HG02981 (cell line): ENCODE measurements around the gene NUDT4B.
"Not testable (repeated sequence)": the region's sequence is repeated elsewhere in the genome, so short reads cannot be mapped to it uniquely, and the experiment has no call there.

Source experiments
- ATAC-seq: cut with Tn5 transposase; IDR thresholded peaks from one replicate; pipeline ENCODE4 v1.9.1; 2021; ENCODE audit warnings: mild to moderate bottlenecking, moderate library complexity; ENCODE audit not compliant: unreplicated experiment

The NUDT4B gene

DNA sequence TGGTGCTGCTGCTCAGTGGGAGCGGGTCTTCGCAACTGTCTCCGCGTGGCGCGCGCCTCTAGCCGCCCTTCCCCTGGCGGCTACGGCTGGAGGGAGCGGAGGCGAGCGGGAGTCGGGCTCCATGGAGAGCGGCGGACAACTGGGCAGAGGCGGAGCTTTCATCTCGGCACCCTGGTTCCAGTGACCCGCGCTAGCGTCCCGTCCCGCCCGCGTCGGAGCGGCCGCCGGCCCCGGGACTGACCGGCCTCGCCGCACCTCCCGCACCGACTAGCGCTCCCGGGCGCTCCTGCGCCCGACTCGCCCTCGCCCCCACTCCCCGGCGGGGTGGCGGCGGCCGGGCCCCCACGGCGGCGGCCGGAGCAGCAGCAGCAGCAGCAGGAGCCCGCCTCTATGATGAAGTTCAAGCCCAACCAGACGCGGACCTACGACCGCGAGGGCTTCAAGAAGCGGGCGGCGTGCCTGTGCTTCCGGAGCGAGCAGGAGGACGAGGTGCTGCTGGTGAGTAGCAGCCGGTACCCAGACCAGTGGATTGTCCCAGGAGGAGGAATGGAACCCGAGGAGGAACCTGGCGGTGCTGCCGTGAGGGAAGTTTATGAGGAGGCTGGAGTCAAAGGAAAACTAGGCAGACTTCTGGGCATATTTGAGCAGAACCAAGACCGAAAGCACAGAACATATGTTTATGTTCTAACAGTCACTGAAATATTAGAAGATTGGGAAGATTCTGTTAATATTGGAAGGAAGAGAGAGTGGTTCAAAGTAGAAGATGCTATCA lies at the start of gene NUDT4B:
Gene NUDT4B (plus strand): TSS at position 212 of the 772 bp plus-strand sequence. CDS start 179 bp downstream, at position 391.
- peak; percentile 27 for ATAC-seq

DNA sequence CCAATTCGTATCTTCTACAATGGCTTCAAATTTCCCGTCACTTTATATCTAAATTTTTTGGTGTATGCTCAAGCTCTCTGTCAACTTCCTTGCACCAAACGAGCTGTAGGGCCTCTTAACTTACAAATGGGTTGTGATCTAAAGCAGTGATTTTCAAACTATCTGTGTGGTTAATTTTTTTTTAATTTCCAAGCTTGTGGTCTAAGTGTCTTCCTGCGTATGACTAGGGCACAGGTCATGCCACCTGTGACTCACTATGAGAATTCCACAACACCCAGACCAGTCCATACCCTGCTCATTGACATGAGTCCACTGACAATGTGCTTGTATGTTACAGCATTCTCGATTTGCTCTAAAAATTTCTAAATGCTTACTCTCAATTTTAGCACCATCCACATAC lies 49.2 kb upstream of the NUDT4B start:
- ATAC-seq: not testable (repeated sequence)

DNA sequence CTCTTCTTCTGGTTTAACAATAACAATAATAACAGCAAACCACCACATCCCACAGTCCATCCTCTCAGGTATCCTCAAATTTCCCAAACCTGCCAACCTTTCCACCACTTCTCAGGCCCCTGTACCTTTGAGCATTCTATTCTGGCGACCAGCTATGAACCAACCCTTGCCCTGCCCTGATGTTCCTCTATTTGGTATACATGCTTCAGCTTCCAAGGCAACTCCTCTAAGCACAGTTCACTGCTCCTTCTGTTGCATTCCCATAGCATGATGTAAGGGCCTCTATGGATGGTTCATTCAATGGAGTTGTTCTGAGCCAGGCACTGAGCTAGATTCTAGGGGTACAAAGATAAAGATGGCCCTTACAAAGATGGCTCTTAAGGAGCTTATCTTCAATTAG lies 46.3 kb upstream of the NUDT4B start:
- not testable (repeated sequence) for ATAC-seq

DNA sequence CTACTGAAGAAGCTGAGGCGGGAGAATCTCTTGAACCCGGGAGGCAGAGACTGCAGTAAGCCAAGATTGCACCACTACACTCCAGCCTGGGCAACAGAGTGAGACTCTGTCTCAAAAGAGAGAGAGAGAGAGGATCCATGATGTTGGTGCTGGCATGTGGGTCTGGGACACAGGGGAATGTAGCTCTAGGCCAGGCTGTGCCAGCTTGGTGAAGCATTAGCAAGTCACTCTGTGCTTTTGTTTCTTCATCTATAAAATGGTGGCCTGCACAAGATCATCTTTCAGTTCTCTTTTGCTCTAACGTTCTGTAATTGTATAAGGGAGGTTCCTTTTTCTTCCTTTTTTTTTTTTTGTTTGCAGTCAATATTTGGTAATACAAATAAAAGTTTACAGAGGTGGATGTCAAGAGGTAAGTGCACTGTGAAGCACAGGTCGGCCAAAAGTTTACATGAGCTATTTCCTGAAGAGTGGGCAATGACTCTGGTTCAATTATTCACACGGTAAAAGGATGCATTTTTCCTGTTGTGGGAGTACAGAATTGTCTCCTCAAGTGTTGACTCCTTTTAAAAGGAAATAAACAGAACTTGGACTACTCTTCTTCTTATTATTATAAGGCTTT lies 44.5 kb upstream of the NUDT4B start:
- ATAC-seq: not testable (repeated sequence)

DNA sequence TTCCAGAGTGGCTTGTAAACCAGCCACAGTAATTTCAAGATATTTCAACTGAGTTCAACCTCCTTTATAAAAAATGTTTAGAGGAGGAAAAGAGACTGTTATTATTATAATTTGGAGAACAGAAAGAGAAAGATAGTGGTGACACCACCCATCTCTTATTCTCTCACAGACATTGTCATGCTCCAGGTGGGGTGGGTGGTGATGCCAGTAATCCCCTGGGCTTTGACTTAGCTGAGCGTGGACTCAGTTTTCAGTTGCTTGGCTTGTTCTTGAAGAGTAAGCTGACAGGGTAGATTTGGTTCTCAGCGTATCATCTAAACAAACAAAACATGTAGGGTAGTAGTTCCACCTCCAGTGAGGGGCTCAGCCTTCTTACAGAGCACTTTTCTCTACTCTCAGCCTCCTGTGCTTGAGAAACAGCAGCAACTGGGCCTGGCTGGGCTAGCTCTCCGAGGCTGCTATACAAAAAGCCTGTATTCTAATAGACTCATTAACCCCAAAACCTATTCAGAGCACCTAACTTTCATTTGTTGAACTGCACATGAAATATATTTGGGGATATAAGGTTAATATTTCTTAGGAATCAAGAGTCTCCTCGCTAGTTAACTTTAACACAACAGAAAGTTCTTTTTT lies 43.1 kb upstream of the NUDT4B start:
- not testable (repeated sequence) for ATAC-seq

DNA sequence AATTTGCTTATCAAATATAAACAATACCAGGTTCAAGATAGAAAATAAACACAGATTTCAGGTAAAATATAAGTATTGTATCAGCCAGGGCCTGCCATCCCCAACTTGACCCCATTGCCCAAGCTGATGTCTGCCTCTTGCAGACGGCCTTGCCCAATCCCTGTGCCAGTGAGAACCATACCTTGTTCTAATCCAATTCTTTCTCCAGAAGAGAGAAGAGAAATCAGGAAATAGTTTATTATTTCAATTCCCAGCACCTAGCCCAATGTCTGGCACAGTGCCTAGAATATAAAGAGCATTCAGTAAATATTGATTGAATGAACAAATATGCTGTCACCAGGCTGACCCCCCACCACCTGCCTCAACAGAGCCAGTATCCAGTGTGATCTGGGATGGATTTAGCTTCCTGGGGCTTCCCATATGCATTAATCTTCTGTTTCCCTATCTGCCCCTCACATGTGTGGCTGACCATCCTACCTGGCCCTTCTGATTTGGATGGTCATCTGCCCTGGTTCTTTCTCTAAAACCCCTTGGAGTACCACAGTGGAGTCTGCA lies 39.7 kb upstream of the NUDT4B start:
- not testable (repeated sequence) for ATAC-seq

DNA sequence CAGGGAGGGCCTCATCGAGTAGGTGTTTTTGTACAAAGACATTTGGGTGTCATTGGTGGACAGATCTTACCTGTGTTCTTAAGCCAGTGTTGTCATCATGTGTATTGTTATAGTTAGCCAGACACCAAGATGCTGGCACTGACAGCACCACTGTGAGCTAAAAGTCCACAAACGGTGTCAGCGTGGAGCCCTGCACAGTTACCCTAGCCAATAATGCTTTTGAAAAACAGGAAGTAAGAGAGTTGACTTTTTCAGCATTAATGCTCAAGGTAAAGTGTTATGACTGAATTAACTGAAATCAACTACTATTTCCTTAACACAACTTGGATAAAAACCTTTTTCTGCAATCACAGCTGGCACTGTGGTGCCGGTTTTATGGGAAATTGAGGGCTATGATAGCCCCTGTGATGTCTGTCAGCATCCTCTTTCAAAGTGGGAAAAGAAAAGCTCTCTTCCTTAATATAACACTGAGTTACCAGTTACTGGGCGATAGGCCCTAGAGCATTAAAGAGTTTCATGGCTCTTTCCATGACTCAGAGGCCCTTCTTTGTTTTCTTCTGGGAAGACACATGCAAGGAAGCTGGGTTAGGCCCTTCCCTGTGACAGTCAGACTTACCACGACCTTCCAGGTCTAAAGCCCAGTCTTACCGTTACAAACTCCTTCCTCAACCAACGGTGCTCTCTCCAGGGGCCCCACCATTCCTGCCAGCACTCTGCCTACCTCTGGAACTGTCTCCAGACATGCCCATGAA lies 37.6 kb upstream of the NUDT4B start:
- not testable (repeated sequence) for ATAC-seq

DNA sequence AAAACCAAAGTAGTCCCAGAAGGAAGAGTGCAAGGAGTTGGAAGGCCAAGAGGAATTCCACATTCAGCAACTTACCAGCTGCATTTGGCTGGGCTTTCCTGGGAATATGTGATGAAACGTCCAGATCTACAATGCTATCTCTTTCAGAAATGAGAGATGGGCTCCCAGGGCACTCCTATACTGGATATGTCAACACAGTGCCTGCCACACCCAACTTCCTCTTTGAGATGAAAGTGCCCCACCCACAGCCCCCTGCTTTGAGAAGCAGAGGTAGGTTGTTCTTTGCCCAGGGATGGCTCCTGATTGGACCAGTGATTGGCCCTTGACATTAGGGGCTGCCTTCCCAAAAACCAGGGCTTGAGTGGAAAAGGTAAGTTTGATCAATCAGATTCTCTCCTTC lies 36.2 kb upstream of the NUDT4B start:
- ATAC-seq: not testable (repeated sequence)

DNA sequence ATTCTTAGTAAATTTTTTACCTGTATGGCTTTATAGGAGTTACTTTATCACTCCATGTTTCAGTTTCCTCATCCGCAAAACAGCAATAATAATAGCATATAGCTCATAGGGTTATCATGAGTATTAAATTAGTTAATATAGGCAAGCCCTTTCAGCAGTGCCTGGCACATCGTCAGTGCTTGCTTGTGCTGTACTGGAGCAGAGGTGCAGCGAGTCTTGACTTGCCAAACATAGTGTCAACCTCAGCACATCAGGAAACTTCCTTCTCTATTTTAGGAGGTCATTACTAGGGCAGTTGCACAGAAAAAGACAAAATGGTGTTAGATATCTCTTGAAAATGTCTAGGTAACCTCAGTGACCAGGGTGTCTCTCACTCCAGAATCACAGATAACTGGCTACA lies 33.1 kb upstream of the NUDT4B start:
- not testable (repeated sequence) for ATAC-seq

DNA sequence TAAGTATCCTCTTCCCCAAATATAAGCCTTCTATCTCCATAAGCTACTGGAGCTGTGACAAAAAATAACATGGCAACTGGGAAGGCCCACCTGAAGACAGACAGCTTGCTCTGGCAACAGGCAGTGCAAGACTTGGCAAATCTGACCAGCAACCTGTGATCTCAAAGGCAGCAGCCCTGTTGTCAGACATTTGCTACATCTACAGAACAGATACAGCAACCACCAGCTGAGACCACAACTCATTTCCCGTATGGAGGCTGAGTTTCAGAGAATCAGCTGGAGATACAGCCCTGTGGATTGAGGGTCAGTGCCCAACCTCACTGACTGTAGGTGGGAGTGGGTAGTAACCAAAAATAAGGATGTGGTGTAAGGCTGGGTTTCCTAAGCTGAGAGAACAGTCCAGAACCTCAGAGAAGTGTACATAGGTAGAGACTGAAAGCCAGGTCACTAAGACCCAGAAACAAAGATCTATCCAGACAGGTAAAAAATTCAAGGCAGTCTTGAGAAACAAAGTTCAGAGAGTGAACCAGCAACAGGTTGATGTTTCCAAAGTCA lies 31.5 kb upstream of the NUDT4B start:
- not testable (repeated sequence) for ATAC-seq

DNA sequence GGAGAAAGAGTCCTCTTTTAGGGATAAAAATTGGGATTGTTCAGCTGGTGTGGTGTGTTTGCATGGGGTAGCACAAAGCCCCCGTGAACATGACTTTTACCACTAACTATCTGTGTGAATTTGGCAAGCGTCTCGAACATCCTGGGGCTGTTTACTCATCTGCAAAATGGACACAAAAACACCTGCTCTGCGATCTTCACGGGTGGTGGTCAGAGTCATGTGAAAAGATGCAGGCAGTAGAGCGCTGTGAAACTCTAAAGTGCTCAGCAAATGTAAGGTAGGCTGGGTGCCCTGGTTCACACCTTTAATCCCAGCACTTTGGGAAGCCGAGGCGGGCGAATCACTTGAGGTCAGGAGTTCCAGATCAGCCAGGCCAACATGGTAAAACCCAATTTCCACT lies 27.7 kb upstream of the NUDT4B start:
- not testable (repeated sequence) for ATAC-seq

DNA sequence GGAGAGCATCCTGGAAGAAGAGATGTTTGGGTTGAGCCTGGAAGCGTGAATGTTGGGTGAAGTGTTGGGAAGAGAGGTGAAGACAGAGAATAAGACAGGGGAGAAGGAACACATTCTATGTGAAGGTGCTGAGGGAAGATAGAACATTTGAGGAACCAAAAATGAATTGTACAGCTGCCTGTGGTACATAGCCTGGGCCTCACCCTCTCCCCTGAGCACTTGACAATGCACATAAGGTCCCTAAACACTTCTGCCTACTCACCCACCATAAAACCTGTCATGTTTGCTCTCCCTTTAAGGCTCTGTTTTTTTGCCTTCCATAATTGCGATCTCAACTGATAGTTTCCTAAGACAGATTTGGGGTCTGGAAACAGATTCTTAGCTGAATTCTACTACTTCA lies 25.8 kb upstream of the NUDT4B start:
- not testable (repeated sequence) for ATAC-seq

DNA sequence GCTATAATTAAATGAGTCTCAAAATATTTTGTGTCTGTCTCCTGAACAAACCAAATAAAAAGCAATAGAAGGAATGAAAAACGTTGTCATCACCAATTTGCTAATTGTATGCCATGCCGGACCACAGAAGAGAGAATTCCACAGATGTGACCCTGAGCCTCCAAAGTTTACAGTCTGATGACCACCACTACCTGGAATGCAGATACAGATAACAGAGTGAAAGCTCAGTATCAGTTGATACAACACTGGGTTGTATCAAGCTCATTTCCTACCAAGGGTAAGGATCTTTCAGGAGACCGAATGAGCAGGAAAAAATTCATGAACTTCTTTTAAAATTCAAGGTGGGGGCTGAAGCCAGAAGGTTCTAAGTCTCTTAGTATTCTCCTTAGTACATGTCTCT lies 25.1 kb upstream of the NUDT4B start:
- ATAC-seq: not testable (repeated sequence)

DNA sequence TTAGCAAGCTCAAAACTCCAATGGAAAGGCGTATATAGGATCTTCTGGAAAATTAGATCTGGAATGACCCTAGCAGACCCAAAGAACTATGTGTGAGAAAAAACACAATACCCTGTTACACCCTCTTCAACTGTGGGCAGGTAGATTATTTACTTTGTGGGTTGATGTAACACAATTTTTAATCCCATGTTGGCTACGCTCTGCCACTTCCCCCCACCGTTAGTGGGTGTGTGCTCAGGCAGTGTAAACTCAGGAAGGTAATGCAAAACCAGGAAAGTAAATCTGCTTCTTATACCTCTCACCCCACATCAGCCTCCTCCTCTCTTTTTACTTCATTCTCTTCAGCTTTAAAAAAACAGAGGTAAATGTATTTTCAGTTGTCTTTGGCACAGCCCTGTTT lies 23.7 kb upstream of the NUDT4B start:
- ATAC-seq: not testable (repeated sequence)

DNA sequence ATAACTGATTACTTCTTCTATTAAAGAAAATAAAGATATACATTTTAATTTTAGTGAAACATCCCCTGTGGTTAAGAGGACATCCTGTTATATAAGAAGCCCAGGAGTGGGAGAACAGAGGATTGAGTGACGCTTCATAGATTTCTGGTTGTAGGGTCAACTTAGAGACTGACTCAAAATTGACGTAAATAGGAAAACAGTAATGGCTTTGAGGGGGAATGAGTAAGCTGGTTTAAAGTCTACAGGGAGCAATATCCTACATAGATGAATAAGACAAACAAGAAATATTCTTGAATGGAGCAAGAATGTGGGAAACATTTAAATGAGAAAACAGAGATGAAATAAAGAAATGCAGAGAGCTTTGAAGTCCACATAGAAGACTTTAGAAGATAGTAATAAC lies 20.7 kb upstream of the NUDT4B start:
- ATAC-seq: not testable (repeated sequence)

DNA sequence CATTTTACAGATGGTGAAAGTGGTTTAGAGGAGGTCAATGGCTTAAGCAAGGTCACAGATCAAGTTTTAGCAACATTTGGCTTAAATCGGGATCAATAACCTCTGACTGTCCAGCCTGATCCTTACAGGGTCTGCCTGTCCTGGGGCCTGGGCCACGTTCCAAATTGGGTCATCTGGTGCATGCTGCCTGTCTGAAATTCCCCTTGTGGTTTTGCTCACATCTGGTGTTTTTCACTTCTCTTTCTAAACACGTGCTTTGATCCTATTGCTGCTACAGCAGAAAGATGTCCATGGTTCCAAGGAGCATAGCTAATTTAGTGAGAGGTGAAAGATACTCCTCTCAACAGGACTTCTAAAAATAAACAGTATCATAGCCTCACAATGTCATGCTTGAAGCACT lies 19.4 kb upstream of the NUDT4B start:
- peak; percentile 55 for ATAC-seq

DNA sequence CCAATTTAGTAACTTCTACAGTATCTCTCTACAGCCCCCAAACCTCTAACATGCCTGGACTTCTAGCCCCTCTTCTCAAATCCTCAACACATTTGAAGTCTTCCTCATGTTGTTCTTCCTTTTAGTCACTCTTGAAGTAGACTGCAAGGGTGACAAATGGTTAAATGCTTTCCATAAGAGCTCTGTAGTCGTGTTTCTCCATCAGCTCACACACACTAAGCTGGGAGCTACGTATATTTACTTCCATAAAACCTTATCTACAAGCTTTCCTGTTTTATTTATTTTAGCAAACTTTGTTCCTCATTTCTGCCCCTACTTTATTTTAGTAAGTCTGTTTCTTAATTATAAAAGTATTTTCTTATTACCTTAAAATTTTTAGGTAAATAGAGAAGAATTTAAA lies 19.0 kb upstream of the NUDT4B start:
- not testable (repeated sequence) for ATAC-seq

DNA sequence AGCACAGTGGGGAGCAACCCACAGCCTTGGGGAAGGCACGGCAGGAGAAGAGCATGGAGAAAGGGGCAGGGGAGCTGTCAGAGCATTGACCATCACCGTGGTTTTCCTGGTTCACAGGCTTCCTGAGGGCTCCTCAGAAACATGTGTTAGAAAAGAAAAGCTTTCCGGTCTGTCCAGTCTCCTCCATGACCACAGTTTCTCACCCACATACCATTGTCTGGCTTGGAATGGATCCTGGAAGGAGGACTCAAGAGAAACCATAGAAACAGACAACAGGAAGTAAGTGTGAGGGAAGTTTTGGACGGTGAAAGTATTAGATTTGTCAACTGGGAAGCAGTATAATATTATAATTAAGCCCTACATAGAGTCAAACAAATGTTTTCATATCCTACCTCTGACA lies 16.3 kb upstream of the NUDT4B start:
- not testable (repeated sequence) for ATAC-seq

DNA sequence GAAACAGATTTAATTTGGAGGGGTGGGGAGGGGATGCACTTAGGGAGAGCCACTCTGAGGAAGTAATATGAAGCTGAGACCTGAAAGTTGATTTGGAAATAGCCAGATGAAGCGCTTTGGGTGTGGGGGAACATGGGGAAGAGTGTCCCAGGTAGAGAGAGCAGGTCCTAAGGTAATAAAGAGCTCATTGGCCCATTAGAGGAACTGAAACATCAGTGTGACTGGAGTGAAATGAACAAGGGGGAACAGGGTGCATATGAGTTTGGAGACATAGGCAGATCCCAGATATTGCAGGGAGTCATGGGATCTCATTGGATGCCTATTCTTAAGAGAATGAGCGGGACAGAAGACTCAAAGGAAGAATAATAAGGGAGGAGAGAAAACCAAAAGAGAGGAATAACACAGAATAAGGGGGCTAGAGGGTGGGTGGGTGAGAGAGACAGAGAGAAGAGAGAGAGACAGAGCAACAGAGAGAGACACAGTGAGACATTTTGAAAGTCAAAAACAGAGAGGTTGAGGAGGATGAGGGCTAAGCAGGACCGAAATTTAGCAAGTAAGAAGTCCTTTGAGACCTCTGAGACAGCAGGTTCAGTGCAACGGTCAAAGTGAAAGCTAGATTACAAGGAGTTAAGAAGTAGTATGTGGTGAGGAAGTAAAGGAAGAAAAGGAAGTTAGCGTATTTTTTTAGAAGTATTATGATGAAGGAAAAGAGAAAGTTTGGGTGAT lies 14.8 kb upstream of the NUDT4B start:
- peak; percentile 58 for ATAC-seq

DNA sequence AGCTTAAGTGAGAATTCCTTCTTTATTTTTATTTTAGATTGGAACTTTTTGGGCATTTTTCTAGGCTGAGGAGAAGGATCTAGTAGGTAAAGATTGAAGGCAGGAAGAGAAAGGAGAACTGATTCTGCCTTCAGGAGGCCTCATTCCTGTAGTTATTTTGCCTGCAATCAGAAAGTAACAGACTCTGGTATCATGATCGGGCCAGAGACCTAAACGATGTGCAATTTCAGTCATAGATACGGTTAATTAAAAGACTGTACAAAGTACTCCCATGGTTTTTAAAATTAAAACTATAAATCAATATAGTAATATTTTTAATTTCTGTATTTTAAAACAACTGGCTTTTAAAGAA lies 14.3 kb upstream of the NUDT4B start:
- ATAC-seq: not testable (repeated sequence)
